ENCODE results near the gene CDC42BPB. TPM values are rescaled to one million over a fixed set of nuclear protein-coding genes. Genes with fewer than 3 reads are reported as not detected.

The CDC42BPB gene
- total and polyA plus RNA-seq, 2 of the 4 experiments (the other 2 are of a cell fraction) = 49.1 to 81.4 TPM

- DNase-seq (no peak), ATAC-seq (ENCODE audit: low read depth) (no peak)
- Histone ChIP-seq H2BK5ac (ENCODE audit: low read depth, low read length, poor library complexity, severe bottlenecking) (no peak overlapping the region), H3K23ac (ENCODE audit: low read depth, low read length) (no peak overlapping the region), H2BK20ac (ENCODE audit: low read depth, low read length) (no peak overlapping the region), H3K27me3 (ENCODE audit: control insufficient read depth, insufficient read depth, low read length) (no peaks in the 10 kb centered on the region), H3K4me1 (ENCODE audit: control insufficient read depth, insufficient read depth, low read length) (no peaks in the 10 kb centered on the region), H4K5ac (ENCODE audit: low read depth, low read length) (no peak overlapping the region), H3K18ac (ENCODE audit: low read depth, low read length) (no peak overlapping the region), H2AK9ac (replicated peaks; ENCODE audit: low read depth, low read length, poor library complexity) (no peak overlapping the region), H3K9ac (ENCODE audit: low read depth, low read length) (no peak overlapping the region), H3K4ac (ENCODE audit: low read depth, low read length) (no peak overlapping the region), H4K8ac (ENCODE audit: low read depth in 2 of 2, low read length in 2 of 2) (no peak overlapping the region), H3K9me1 (ENCODE audit: insufficient read depth, low read length) (no peaks in the 10 kb centered on the region; the same call in 1 of the 2 replicates), H4K20me1 (ENCODE audit: insufficient read depth, low read length) (peaks cover 3% of the 10 kb centered on the region; the same call in 1 of the 2 replicates), H3K9me3 (ENCODE audit: control insufficient read depth, insufficient read depth, low read length) (no peaks in the 10 kb centered on the region), H3K4me2 (ENCODE audit: low read depth, low read length) (no peak overlapping the region), H2BK15ac (ENCODE audit: low read depth, low read length) (no peak overlapping the region), H2AK5ac (ENCODE audit: low read depth, low read length) (no peak overlapping the region), H3K14ac (replicated peaks; ENCODE audit: low read depth, low read length) (no peak overlapping the region), H3K79me1 (ENCODE audit: low read depth in 1 of 2, low read length in 2 of 2) (peaks cover 0 to 19% of the 10 kb centered on the region in 2 experiments; a peak in 1 of 4 replicates), H3K56ac (ENCODE audit: extremely low read depth, insufficient read depth, low read length) (no peak overlapping the region), H4K91ac (ENCODE audit: insufficient read depth, low read depth, low read length) (no peak overlapping the region), H2AFZ (replicated peaks; ENCODE audit: low read length, poor library complexity) (no peak overlapping the region), H3K27ac (ENCODE audit: insufficient read depth, low read length) (no peak overlapping the region), H2BK120ac (ENCODE audit: low read depth, low read length) (no peak overlapping the region), H3K36me3 (ENCODE audit: control insufficient read depth, insufficient read depth, low read length) (peaks cover 68% of the 10 kb centered on the region), H3K4me3 (ENCODE audit: insufficient read depth, low read depth, low read length) (no peak overlapping the region)
- intact Hi-C loops (cut with micrococcal nuclease) = no loop called here
- POLR2A ChIA-PET (ENCODE audit: unreplicated experiment) = no interaction called here
- in situ Hi-C loops (cut with MboI; ENCODE audit: low sequenced_read_pairs) = no loop called here
- CTCF ChIA-PET = no interaction called here
- TF ChIP-seq NFE2L2 (IDR thresholded peaks at IDR 0.05; ENCODE audit: low read depth, low read length) = no peak
- peak; percentile 19; the same call in 1 of the 2 replicates for TF ChIP-seq CEBPB (IDR thresholded peaks at IDR 0.05; ENCODE audit: low read depth, low read length)
- dilution Hi-C loops (cut with HindIII; ENCODE audit: low sequenced_read_pairs, unreplicated experiment) = no loop called here
- BruUV-seq (replicated peaks) = no TSS peak
- no CpG with 5 or more reads among the region's 3 CpGs for WGBS, 2 experiments (ENCODE audit: extremely low coverage in 2 of 2, insufficient read length in 1 of 2)
Observed at GRCh38 chr14:102965282-102965681, 92.1 kb downstream of the CDC42BPB start.
